Left renal pelvis (tissue), 4 donors: Measurements from ENCODE around the gene ARSB. TPM values are rescaled to one million over a fixed set of nuclear protein-coding genes. Genes with fewer than 3 reads are reported as not detected.

Experiments used
- DNase-seq, 4 donors: peaks; one replicate each; pipeline ENCODE4 v3.0.0-alpha.2; 2013; ENCODE audit warnings: low read depth in 4 of 4, low spot score in 3 of 4
- polyA plus RNA-seq, 4 donors: library from polyadenylated mRNA; unstranded; fragments of 120-200 nt; gene quantifications; one replicate each; pipeline ENCODE4 v1.2.1, GENCODE V29; 2013; ENCODE audit not compliant: insufficient read length in 4 of 4

ARSB gene
- polyA plus RNA-seq, 4 donors, result 16.3 to 22.8 (median 20.1) TPM

DNA sequence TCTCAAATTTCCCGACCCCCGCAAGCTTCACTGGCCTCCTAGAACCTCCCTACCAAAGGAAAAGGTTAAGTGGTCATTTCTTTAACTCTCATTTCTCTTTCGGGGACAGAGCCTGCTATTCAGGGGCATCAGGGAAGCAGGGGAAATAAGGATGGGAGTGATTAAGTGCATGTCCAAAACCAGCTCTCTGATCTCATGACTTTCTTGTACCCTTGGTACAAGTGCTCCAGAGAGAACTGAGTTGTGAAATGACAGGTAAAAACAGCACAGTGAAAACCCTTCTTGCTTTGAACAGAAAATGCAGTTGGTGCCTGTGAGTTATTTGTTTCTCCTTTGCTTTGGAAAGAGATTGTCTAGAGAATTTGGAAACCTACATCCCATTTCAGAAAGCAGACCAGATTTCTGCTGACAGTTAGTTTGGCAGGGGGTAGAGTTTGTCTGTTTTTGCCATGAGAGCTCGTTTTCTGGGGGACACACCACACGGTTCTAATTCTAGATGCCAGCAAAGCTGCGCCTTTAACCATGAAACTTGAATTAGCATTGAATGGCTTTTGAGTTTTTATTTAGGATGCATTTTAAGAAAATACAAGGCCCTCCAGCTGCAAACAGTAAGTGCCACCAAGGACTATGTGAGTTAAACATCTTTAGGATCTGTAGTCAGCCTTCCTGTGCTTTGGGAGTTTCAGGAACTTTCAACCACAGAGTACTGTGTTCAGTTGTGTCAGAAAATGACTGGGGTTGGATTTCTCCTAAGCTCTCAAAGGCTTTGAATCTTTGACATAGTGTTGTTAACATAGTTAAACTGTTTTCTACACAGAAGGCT lies 174.8 kb downstream of the ARSB start:
- no peak for DNase-seq

DNA sequence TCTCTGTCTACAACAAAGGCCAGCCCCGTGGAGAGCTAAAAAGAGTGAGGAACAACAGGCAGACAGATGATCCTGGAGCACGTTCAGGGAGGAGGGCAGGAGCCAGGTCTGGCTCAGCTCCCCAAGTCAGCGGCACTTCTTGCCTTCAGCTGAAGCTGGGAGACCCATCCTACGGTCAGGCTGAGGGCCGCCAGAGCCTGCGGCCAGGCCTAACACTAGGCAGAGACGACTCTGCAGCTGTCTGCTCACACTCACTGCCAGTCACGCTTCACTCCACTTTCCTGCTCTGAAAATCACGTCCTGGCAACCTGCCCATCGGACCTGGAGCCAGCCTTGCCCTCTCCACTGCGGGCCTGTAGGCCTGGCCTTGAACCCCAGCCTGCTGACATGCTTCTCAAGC lies 175.7 kb downstream of the ARSB start:
- no peak for DNase-seq

DNA sequence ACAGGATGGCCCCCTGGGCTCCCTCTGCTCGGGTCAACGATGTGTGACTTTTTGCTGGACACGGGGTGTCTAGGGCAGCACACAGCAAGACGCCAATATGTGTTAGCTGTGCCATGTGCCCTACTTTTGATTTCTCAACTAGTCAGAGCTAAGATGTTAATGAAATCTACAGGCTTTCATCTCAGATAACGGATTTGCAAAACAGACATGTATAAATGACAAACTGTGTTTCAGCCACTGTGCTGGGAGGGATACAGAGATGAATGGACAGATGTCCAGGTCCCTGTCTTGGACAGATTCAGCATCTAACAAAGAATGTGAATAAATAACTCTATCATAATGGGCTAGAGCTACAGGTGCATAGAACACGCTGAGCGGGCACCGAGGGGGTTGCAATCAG lies 176.3 kb downstream of the ARSB start:
- DNase-seq, result no peak

DNA sequence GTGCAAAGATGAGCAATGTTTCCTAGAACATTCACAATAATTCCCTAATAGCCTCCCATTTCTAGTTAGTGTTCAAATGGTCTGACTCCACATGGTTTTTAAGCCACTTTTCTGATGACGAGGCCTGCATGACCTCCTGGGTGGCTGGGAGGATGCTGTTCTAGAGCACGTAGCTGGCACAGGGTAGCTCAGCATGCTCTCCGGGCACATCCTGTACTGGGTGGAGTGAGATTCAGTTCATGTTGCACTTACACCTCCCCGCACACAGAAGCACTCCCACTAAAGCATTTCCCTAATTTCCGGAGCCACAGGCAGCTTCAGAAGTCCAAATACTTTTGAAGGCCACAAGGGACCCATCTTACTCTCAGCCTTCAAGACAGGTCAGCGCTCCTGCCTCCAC lies 176.7 kb downstream of the ARSB start:
- no peak for DNase-seq

DNA sequence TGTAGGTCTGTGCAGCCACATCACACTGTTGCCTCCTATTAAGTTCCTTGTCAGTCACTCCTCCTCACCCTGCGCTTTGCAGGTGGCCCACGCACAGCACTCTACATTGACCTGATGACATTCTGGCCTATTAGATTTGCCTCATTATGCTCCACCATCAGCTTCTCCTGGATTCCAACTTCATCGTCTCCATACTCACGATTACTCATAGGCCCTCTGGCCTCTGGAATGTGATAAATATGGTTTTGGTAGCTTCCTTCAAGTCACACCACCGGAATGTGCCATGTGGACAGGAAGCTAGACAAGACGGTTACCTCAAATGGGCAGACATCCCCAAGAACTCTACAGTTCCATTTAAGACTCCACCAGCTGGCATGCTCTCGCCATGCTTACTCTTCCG lies 178.6 kb downstream of the ARSB start:
- no peak for DNase-seq

DNA sequence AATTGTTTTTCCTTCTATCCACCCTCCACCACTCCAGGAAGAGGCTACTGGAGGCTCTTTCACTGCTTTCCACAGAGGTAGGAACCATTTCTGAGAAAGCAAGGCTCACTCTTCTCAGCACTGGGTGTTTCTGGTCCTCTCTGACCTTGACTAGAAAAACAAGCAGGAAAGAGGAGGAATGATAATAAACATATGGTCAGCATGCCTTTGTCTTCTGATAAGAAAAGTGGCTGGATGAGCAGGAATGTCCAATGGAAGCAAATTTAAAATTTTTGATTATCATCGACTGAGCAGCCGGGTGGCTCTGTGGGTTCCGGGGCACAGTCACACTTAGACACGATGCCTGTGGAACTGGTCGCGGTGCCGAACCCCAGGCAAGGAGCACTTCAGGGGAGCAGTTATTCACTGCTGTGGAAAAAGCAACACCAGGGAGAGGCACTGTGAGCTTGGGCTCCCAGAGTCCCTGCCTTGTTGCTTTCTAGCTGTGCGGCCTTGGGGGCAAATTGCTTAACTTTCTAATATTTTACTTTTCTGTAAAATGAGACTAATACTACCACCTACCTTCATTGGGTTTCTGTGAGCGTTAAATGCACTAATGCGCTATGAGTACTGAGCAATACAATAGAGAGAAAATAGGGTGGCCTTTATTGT lies 179.5 kb downstream of the ARSB start:
- no peak for DNase-seq

DNA sequence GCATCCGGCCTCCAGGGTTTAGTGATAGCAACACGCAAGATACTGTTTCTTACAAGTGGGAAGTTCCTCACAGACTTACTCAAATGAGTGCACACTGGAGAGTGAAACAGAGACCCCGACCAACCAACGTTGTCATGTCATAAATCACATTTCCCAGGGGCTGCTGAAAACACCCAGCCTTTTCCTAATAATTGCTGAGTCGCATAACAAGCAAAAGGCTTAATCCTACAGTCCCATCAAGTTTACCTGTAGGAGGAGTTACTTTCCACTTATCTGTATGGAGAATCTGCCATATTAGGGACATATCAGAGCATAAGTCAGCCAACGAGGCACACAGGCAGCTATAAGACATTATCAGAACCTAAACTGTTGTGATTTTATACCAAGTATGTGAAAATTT lies 180.1 kb downstream of the ARSB start:
- DNase-seq, result no peak

DNA sequence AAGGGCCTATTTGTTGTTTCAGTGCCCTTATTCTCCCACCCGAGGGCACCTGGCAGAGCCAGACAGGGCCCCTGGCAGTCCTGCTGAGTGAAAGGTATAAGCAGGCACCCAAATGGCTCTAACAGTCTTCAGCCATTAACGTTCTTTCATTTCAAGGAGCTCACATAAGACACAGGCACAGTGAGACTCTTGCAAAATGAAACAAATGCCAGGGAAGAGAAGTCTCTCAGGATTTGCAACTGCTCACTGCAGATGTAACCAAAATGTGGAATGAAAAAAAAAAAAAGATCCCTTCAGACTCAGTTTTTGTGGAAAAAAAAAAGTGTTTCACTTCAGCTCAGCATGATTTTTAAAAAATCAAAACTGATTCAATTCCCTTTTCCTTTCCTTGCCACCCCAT lies 181.2 kb downstream of the ARSB start:
- no peak for DNase-seq

DNA sequence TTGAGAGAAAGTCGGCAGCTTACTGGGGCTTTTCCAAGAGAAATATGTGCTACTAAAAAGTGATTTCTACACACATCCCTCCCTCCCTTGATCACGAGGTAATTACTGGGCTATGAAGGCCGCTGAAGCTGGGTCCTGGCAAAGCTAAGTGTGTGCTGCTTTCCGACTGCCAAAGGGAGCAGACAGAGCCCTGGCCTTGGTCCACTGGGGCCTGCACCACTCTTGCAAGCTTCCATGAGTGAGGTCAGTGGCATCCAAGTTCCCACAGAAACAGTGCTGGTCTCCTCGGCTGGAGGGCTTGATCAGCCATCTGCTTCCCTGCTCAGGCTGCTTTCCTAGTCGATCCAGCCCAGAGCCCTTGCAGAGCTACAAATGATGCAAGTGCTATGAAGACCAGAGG lies 181.8 kb downstream of the ARSB start:
- no peak for DNase-seq

DNA sequence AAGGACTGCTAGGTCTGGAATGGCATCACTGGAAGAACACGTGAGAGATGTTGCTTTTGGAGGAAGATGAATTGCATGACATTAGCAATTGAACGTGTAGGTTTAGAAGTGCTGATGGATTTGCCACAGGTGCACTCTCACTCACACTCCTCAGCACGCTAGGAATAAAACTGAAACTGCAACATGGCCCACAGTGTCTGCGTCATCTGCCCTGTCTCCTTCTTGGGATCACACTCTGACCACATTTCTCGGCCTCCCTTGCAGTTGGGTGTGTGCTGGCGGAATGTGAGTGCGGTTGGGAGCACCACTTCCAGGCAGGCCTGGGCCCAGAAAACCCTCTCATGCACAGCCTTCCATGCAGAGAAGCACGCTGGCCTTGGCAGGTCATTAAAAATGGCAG lies 183.7 kb downstream of the ARSB start:
- no peak for DNase-seq

DNA sequence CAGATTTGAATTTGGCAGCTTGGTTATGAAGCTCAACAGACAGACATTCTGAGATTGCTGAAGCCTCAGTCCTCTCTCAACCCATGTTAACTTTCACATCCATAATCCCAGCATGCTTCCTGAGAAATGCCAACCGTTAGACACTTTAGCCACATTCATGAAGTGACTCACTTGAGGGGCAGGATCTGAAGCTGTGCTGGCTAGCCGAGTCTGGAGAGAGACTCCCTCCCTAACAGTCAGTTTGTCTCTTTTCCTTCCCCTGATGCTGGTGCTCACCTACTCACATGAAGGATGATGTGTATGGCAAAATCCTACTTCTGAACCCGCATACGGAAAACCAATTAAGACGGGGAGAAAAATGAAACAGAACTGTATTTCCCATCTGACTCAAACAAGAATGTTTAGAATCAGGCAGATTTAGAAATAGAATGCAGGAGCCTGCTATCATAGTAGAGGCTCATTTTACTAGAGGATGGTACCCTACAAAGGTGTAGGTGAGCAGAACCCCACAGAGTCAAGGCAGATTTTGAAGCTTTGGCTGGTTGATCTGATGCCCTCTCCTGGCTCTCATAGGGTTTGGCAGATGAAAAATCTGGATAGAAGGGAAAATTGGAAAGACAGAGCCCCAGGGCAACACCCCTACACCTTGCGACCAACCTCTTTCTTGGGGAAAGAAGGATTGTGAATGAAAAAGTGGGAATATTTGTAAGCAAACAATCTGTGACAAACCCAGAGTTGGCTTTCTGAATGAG lies 185.7 kb downstream of the ARSB start:
- DNase-seq, result no peak

DNA sequence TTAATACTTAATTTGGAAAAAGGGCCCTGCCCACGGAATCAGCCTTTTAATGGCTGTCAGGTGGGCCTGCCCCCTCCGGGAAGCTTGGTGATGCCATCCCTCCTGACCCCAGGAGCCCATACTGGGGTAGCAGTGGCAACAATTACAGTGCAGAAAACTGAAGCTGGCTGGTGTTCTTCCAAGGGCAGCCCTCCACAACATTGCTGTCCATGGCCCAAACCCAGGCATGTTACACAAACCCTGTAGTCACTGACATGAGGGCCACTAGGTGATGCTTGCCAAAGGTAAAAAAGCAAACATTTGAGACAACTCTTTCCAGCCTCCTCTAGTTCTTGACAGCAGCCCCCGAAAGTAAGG lies 186.5 kb downstream of the ARSB start:
- DNase-seq, result no peak

DNA sequence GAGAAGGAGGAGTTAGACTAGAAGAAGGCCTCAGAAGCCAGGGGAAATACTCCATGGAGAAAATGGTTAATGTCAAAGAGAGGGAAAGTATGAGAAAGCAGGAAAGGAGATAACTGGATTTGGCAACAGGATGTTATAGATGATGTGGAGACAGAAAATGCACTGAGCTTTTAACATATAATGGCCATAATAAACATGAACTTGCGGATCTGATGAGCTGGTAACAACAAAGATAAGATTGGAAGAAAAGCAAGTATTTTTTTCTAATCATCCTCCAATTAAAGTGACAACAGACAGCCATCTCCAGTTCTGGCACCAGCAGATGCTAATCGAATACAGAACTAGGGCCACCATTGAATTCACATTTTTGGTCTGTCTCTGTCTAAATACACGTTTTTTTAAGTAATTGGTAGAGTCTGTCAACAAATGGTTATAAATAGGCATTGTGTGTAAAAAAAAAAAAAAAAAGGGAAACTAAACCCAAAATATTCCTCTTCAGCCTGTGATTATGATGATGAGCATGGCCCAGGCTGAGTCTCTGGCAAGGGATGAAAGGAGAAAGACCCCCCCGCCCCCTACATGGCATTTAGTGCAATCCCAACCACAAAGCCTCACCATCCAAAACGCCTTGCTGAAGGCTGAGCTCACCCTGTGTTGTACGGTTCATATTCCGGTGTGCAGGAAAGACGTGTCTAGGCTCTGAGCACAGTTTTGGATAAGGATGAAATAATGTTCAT lies 187.0 kb downstream of the ARSB start:
- DNase-seq, result no peak

DNA sequence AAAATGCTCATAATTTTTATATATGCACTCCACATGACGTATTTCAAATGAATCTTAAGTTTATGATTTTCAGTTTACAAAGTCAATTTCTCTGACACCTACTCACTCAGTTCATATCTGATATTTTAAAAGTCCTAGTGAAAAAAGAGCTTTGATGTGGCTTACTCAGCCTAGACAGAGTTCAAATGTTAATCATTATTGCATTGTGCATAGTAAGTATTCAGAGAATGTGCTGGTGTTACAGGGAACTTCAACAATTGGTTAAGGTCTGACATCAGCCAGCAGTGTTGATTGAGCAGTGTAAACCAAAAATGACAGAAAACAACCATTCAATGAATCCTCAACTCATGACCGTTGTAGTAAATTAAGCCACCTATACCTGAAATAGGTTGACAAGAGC lies 189.4 kb downstream of the ARSB start:
- DNase-seq, result no peak

DNA sequence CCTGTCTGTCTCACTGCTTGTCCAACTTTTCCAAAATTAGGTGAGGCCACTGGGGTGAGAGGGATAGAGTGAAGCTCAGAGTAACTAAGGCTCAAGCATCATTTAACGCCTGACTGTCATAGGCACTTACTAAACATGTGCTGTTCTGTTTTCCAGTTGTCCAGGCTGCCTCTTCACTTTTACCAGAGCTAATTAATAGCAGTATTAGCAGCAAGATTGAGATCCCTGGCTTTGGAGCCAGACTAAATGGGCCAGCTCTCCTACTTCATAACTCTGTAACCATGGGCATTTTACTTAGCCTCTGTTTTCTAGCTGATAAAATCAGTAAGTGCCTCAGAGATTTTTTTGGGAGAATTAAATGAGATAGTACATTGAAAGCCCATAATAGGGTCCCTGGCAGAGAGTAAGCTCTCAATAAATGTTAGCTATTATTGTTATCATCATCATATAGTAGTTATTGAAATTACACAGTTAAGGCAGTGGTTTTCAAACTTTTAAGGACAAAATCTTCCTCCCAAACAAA lies 190.4 kb downstream of the ARSB start:
- no peak for DNase-seq

DNA sequence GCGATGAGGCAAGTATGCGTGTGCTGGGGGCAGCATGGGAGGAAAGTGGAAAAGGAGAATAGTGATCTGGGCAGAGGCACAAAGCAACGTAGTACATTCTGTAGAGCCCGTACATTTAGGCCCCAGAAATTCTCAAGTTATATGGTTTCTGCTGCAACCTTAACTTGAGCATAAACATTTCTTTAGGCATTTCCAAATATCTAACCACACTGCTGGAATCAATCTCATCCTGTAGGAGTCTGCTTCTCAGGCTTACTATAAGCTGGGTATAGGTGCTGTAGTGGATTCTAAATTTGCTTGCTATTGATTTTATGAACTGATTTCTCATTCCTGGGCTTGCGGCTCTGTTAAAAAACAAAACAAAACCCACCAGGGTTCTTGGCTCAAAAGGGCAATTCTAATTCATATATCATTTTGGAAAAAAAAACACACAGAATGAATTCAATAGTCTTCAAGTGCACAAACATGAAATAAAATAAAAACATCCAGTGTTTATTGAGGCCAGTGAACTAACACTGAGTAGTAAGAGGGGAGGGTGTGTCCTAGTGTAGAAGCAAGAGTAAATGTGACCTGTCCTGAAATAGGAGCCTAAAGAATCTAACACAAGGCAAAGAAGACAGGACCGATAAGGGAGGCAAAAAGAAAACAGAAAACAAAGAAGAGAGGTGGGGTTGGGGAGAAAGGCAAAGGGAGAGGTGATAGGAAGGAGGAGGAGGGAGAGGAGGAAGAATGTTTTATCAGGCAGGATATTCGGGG lies 191.0 kb downstream of the ARSB start:
- DNase-seq, result no peak

DNA sequence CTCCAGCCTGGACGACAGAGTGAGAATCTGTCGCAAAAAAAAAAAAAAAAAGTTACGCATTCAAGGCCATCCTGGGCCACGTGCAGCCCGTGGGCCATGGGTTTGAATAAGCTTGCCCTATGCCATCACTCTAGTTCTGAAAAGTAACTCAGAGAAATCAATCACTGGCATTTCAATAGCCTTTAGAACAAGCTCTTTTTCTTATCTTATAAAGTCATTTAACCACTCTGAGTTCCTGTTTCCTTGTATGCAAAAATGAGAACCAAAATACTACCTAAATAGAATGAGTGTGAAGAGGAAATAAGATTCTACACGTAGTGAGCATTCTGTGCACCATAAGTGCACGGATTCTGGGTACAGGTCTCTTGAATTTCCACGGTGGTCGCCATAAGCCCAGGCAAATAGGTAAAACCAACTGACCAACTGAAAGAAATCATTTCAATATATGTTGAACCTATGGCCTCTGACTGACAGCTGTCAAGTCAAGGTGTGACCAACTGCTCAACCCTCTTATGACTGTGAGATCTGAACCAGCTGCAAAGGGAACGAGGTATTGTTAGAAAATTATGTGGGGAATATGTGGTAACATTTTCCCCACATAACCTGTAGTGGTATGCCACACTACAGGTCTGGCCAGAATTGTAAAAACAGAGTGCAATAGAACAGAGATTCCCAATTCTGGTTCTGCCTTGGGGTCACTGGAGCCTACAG lies 192.6 kb downstream of the ARSB start:
- DNase-seq, result no peak

DNA sequence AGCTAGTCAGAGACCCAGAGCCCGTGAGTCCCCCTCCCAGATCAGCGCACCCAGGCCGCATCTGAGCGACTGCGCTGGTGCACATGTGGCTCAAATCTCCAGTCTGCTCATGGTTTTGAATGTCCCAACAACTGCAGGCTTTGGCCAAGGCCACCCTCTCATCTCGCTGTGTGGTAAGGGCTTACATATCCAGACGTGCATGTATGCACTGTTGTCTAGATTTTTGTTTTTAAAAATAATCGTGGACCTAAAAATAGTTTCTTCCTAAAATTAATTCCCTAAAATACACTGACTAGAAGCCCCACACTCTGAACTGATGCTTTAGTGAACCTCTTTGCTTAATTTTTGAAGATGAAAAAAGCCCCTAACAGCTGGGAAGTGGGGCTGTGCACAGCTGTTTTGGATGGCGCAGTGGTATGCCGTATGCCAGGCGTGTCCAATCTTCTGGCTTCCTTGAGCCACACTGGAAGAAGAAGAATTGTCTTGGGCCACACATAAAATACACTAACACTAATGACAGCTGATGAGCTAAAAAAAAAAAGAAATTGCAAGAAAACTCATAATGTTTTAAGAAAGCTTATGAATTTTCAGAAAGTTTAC lies 193.5 kb downstream of the ARSB start:
- DNase-seq, result no peak

DNA sequence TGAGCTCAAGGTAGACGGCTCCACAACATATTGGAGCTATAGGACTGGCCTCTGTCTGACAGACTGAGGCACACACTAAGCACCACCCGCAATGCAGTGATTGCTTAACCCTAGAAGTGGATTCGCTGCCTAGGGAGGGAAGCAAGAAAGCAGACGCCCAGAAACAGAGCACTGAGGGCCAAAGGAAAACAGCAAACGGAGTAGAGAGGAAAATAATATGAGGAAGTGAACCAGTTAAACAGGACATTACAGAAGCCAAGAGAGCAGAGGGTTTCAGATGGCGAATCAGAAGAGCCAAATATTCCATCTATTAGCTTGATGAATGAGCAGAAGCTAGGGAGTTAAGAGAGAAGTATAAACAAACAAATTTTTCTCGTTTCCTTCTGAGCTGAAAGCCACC lies 197.3 kb downstream of the ARSB start:
- DNase-seq, result no peak
